Left colon (tissue), 2 donors: ENCODE measurements around the gene EID3. TPM values are rescaled to one million over a fixed set of nuclear protein-coding genes. Genes with fewer than 3 reads are reported as not detected.

ENCODE experiments used
- ATAC-seq: fragments of 200-7000 bp; cut with Tn5 transposase; one replicate; pipeline ENCODE4 v1.9.1; 2020; ENCODE audit warnings: mild to moderate bottlenecking, moderate library complexity
- DNase-seq, 2 donors: peaks; one replicate each; pipeline ENCODE4 v3.0.0-alpha.2; 2020
- intact Hi-C, 2 donors: fragments of 100-400 bp; cut with DNase I in 1 of 2; cut with micrococcal nuclease in 1 of 2; formaldehyde crosslinking; loops; one replicate each; pipeline versions ENCODE4 v1.11.2 to v1.14.0; 2022; cut with DNase I, micrococcal nuclease
- total RNA-seq, 2 donors: library from RNA; stranded (reverse); fragmentation: NEBNext Ultra II Directional; extraction: Animal tissue kit (Norgen Biotek cat#: 25700); gene quantifications; one replicate each; pipeline ENCODE4 v1.2.1, GENCODE V29; 2021
- donor health status: DM: no; HTN: no; CAD: no.
- donor health status: DM: yes; HTN: yes; CAD: no.

EID3 gene
- total RNA-seq, 2 donors from 2014 or later, result 2.4 to 2.5 TPM

- intact Hi-C loops, result no loop called here
- no peak for ATAC-seq
These were observed 44.9 kb downstream of the EID3 start for GRCh38 chr12:104348283-104348993.

GRCh38 chr12:104348994-104349494 is 45.5 kb downstream of the EID3 start:
- ATAC-seq (no peak), DNase-seq (no peak)

More at GRCh38 chr12:104348283-104348993, 44.9 kb downstream of the EID3 start:
- no peak for DNase-seq

GRCh38 chr12:104350211-104351056 is 46.9 kb downstream of the EID3 start:
- ATAC-seq, result no peak
- intact Hi-C loops, result no loop called here
- DNase-seq, result no peak

More at GRCh38 chr12:104348994-104349494, 45.5 kb downstream of the EID3 start:
- intact Hi-C loops, result no loop called here

- ATAC-seq, result no peak
- intact Hi-C loops, result no loop called here
These were observed 47.8 kb downstream of the EID3 start for GRCh38 chr12:104351057-104351983.

GRCh38 chr12:104352106-104352713 is 48.7 kb downstream of the EID3 start:
- intact Hi-C loops, result no loop called here
- ATAC-seq (no peak), DNase-seq (no peak)

More at GRCh38 chr12:104351057-104351983, 47.8 kb downstream of the EID3 start:
- DNase-seq, result no peak

GRCh38 chr12:104353012-104353981 is 49.8 kb downstream of the EID3 start:
- ATAC-seq (no peak), DNase-seq (no peak)
- intact Hi-C loops, result no loop called here

- intact Hi-C loops, result no loop called here
- DNase-seq, result no peak
- no peak for ATAC-seq
These were observed 50.8 kb downstream of the EID3 start for GRCh38 chr12:104354167-104354867.

Other genes starting within 250 kb of the EID3 start
- 10 to 100 TPM; 10.7 to 14.0 TPM for gene HCFC2, start 239.2 kb upstream of the EID3 start, total RNA-seq
- gene NFYB, start 165.5 kb upstream of the EID3 start, total RNA-seq, result 10 to 100 TPM; 13.7 to 17.3 TPM
- gene TXNRD1, start 88.0 kb upstream of the EID3 start, total RNA-seq, result 10 to 100 TPM; 79.5 to 97.9 TPM
- 1 to 10 TPM; 3.4 to 4.4 TPM for gene CHST11, start 153.2 kb downstream of the EID3 start, total RNA-seq